GM18907 (cell line): ENCODE measurements around the gene MED23.

Source experiments
- ATAC-seq: cut with Tn5 transposase; IDR thresholded peaks from one replicate; pipeline ENCODE4 v1.9.1; 2021; ENCODE audit warnings: mild to moderate bottlenecking, moderate library complexity; ENCODE audit not compliant: unreplicated experiment

MED23 gene

GRCh38 chr6:131627724-131628682 lies at the start of gene MED23:
MED23 (minus strand) TSS chr6:131628242; CDS start chr6:131628049, 193 bp downstream.
- ATAC-seq = peak; percentile 98

GRCh38 chr6:131673184-131673583 lies 45.1 kb upstream of the MED23 start:
- no peak for ATAC-seq

GRCh38 chr6:131669891-131670290 lies 41.8 kb upstream of the MED23 start:
- no peak for ATAC-seq

- ATAC-seq = no peak
These were observed 35.6 kb upstream of the MED23 start for GRCh38 chr6:131663578-131664165.

- no peak for ATAC-seq
These were observed 32.2 kb upstream of the MED23 start for GRCh38 chr6:131660195-131660594.

- ATAC-seq = no peak
These were observed 30.2 kb upstream of the MED23 start for GRCh38 chr6:131658287-131658686.

- no peak for ATAC-seq
These were observed 29.6 kb upstream of the MED23 start for GRCh38 chr6:131657630-131658111.

GRCh38 chr6:131657222-131657621 lies 29.2 kb upstream of the MED23 start:
- no peak for ATAC-seq

GRCh38 chr6:131656667-131657066 lies 28.6 kb upstream of the MED23 start:
- no peak for ATAC-seq

- ATAC-seq = no peak
These were observed 27.9 kb upstream of the MED23 start for GRCh38 chr6:131655951-131656350.

- no peak for ATAC-seq
These were observed 27.3 kb upstream of the MED23 start for GRCh38 chr6:131655387-131655786.

- ATAC-seq = no peak
These were observed 26.3 kb upstream of the MED23 start for GRCh38 chr6:131654326-131654725.

GRCh38 chr6:131652472-131652871 lies 24.4 kb upstream of the MED23 start:
- ATAC-seq = no peak

GRCh38 chr6:131651782-131652181 lies 23.7 kb upstream of the MED23 start:
- ATAC-seq = no peak

GRCh38 chr6:131646249-131646670 lies 18.2 kb upstream of the MED23 start:
- ATAC-seq = no peak

- no peak for ATAC-seq
These were observed 17.8 kb upstream of the MED23 start for GRCh38 chr6:131645846-131646245.

- no peak for ATAC-seq
These were observed 16.9 kb upstream of the MED23 start for GRCh38 chr6:131644921-131645320.

- ATAC-seq = no peak
These were observed 15.9 kb upstream of the MED23 start for GRCh38 chr6:131643855-131644460.

GRCh38 chr6:131642987-131643611 lies 15.1 kb upstream of the MED23 start:
- no peak for ATAC-seq

GRCh38 chr6:131642565-131642964 lies 14.5 kb upstream of the MED23 start:
- ATAC-seq = no peak

GRCh38 chr6:131641554-131641953 lies 13.5 kb upstream of the MED23 start:
- no peak for ATAC-seq
